ENCODE measurements around the gene DLST. TPM values are rescaled to one million over a fixed set of nuclear protein-coding genes. Genes with fewer than 3 reads are reported as not detected.
A peak's percentile ranks its signal among the peaks of the same experiment; 100 is the strongest.

The DLST gene
- total RNA-seq, 4 donors from 2014 or later, result 79.1 to 190 (median 97.2) TPM

GRCh38 chr14:74920281-74920680, 38.6 kb downstream of the DLST start:
- DNase-seq (ENCODE audit: low spot score in 2 of 2), result peak in 1 of 2 donors; percentile 41
- peaks cover 53% of the 10 kb centered on the region for H3K4me1 ChIP-seq
- no peaks in the 10 kb centered on the region for H3K9me3 ChIP-seq
- WGBS, result 73% methylated on average over 4 of the region's 4 CpGs
- H3K27me3 ChIP-seq, result no peaks in the 10 kb centered on the region
- no peaks in the 10 kb centered on the region for H3K36me3 ChIP-seq
- no peak overlapping the region for H3K4me3 ChIP-seq
- TF ChIP-seq POLR2AphosphoS5 (IDR thresholded peaks at IDR 0.05), result no peak
- TF ChIP-seq POLR2A (IDR thresholded peaks at IDR 0.05), result no peak
- TF ChIP-seq CTCF (IDR thresholded peaks at IDR 0.05), result no peak
- TF ChIP-seq EP300 (IDR thresholded peaks at IDR 0.05), result no peak
- H3K27ac ChIP-seq, result no peak overlapping the region

GRCh38 chr14:74921053-74921620, 39.4 kb downstream of the DLST start:
- H3K27me3 ChIP-seq, result no peaks in the 10 kb centered on the region
- peak in 1 of 2 donors; percentile 53 for DNase-seq (ENCODE audit: low spot score in 2 of 2)
- H3K9me3 ChIP-seq, result no peaks in the 10 kb centered on the region
- peaks cover 44% of the 10 kb centered on the region for H3K4me1 ChIP-seq
- H3K27ac ChIP-seq, result no peak overlapping the region
- TF ChIP-seq POLR2A (IDR thresholded peaks at IDR 0.05) (no peak), POLR2AphosphoS5 (IDR thresholded peaks at IDR 0.05) (no peak), EP300 (IDR thresholded peaks at IDR 0.05) (no peak)
- H3K4me3 ChIP-seq, result no peak overlapping the region
- WGBS, result 88% methylated on average over 19 of the region's 19 CpGs
- H3K36me3 ChIP-seq, result no peaks in the 10 kb centered on the region

DNA sequence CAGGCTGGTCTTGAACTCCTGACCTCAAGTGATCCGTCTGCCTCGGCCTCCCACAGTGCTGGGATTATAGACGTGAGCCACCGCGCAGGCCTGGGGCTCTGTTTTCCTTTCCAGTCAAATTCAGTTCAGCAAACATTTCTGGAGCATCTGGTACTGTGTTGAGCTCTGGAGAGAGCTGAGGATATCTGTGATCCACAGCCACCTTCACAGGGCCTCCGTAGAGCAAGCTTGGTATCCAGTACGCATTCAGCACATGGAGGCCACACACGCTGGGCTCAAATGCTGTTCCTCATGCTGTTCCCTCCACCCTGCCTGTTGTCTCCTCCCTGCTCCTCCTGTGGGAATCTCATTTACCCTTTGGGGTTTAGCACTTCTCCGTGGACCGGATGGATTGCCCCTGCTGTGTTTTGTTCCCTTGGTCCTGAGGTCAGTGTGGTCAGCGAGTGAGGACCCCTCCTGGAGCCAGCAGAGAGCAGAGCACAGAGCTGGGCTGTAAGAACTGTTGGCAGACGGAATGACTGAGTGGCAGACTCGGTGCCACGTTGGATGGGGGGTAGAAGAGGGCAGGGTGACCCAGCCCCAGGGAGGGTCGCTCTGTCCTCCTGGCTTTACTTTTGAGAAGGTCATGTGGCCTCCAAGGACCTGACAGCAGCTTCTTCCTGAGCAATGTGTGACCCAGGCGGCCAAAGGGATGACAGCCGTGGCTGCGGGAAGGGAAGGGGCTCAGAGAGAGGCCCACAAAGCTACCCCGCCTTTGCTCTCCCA, 40.5 kb downstream of the DLST start:
- no peaks in the 10 kb centered on the region for H3K36me3 ChIP-seq
- DNase-seq (ENCODE audit: low spot score in 2 of 2), result peak in 1 of 2 donors; percentile 58
- no peaks in the 10 kb centered on the region for H3K27me3 ChIP-seq
- H3K9me3 ChIP-seq, result no peaks in the 10 kb centered on the region
- WGBS, result 84% methylated on average over 19 of the region's 19 CpGs
- TF ChIP-seq POLR2A (IDR thresholded peaks at IDR 0.05) (no peak), EP300 (IDR thresholded peaks at IDR 0.05) (no peak), CTCF (IDR thresholded peaks at IDR 0.05) (no peak), POLR2AphosphoS5 (IDR thresholded peaks at IDR 0.05) (no peak)
- peak overlapping the region; percentile 59 for H3K4me3 ChIP-seq
- H3K27ac ChIP-seq, result no peak overlapping the region
- peaks cover 34% of the 10 kb centered on the region for H3K4me1 ChIP-seq

DNA sequence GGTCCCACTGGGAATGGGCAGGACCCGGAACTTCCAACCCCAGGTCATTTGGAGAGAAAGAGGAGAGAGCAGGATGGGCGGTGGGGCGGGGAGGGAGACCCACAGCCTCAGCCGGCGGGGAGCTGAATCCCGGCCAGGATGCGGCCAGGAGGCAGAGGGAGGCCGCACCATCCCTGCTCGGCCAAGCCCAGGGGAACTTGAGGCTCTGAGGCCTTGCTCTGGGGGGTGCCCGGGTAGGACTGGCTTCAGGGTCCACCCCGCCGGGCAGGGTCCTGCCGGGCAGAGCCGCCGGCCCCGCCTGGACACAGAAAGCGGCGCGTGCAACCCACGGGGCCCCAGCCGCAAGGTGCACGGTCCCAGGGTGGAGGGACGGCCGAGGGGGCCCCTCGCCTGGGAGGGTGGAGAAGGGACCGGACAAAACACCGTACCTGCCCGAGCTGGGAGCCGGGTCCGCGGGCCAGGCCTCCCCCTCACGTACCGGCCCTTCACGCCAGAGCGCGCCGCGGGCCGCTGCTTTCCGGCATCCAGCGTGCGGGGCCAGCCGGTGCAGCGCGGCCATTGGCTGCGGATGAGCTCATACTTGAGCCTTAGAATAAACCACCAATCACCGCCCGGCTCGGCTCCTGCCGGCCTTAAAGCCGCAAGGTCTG, 41.2 kb downstream of the DLST start, which contains the start of gene RPS6KL1:
Gene RPS6KL1 (minus strand): TSS at position 509 of the 650 bp plus-strand sequence. CDS start 1,719 bp downstream, outside the sequence.
- TF ChIP-seq CTCF (IDR thresholded peaks at IDR 0.05) (no peak), EP300 (IDR thresholded peaks at IDR 0.05) (no peak), POLR2AphosphoS5 (IDR thresholded peaks at IDR 0.05) (peak in 1 of 3 donors; percentile 21), POLR2A (IDR thresholded peaks at IDR 0.05) (no peak)
- no peak within 1 kb of the TSS for H3K27ac ChIP-seq
- peak within 1 kb of the TSS; percentile 59 for H3K4me3 ChIP-seq
- no peaks in the 10 kb centered on the region for H3K27me3 ChIP-seq
- H3K4me1 ChIP-seq, result peaks cover 27% of the 10 kb centered on the region
- peak; percentile 89 to 93 for DNase-seq (ENCODE audit: low spot score in 2 of 2)
- H3K9me3 ChIP-seq, result no peaks in the 10 kb centered on the region
- 14% methylated on average over 10 of the region's 51 CpGs for WGBS
- H3K36me3 ChIP-seq, result no peaks in the 10 kb centered on the region

DNA sequence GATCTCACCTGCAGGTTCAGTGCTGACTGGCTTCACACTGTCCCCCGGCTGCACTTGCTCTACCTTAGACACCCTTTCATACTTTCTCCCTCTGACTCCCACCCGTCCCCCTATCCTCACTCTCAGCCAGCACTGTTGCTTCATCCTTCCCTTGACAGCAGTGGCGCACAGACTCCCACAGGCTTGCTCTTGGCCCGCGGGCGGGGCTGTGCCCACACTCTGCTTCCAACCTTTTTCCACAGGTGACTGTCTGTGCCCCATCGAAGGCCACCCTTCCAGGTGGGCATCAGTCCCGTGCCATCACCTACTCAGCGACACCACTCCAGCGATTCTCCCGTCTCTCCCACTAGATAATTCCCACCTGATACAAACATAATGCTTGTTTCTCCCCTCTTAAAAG, 42.3 kb downstream of the DLST start:
- H3K9me3 ChIP-seq, result no peaks in the 10 kb centered on the region
- WGBS, result 89% methylated on average over 11 of the region's 11 CpGs
- DNase-seq (ENCODE audit: low spot score in 2 of 2), result peak in 1 of 2 donors; percentile 50
- no peaks in the 10 kb centered on the region for H3K27me3 ChIP-seq
- H3K36me3 ChIP-seq, result no peaks in the 10 kb centered on the region
- H3K4me1 ChIP-seq, result peaks cover 15% of the 10 kb centered on the region
- no peak overlapping the region for H3K27ac ChIP-seq
- H3K4me3 ChIP-seq, result no peak overlapping the region
- TF ChIP-seq EP300 (IDR thresholded peaks at IDR 0.05) (no peak), CTCF (IDR thresholded peaks at IDR 0.05) (no peak), POLR2AphosphoS5 (IDR thresholded peaks at IDR 0.05) (no peak), POLR2A (IDR thresholded peaks at IDR 0.05) (no peak)

Measured in suprapubic skin (tissue), 4 donors.